KOPT-K1 (cell line): ENCODE data around the gene RUFY2.

Source experiments
- H3K27ac ChIP-seq: fragments of 200-600 bp; sonication (generic); 2 replicates; pipeline ENCODE4 v1.5.1; 2016; ENCODE audit warnings: antibody characterized with exemption, mild to moderate bottlenecking, low read depth, low read length; ENCODE audit not compliant: poor library complexity, severe bottlenecking
- H3K36me3 ChIP-seq: fragments of 200-600 bp; sonication (generic); 2 replicates; pipeline ENCODE4 v1.5.1; 2017; ENCODE audit warnings: antibody characterized with exemption, mild to moderate bottlenecking, low read length, moderate library complexity; ENCODE audit not compliant: insufficient read depth
- H3K9me3 ChIP-seq: fragments of 200-600 bp; sonication (generic); 2 replicates; pipeline ENCODE4 v1.5.1; 2017; ENCODE audit warnings: antibody characterized with exemption, low read length, mild to moderate bottlenecking; ENCODE audit not compliant: insufficient read depth, poor library complexity, severe bottlenecking

RUFY2 gene

DNA sequence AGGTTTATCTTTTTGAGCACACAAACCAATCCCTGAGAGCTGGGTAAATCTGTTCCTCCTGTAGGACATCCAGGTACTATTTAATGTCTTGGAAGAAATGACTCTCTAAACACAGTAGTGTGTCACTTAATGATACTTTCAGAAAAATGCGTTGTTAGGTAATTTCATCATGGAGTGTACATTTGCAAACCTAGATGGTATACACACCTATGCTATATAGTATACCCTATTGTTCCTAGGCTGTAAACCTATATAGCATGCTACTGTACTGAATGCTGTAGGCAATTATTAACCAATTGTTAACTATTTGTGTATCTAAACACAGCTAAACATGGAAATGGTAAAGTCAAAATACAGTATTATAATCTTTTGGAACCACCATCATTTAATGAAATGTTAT is 10.1 kb downstream of the RUFY2 start:
- H3K9me3 ChIP-seq: no peaks in the 10 kb centered on the region
- H3K27ac ChIP-seq: no peak overlapping the region
- peaks cover 59% of the 10 kb centered on the region for H3K36me3 ChIP-seq

DNA sequence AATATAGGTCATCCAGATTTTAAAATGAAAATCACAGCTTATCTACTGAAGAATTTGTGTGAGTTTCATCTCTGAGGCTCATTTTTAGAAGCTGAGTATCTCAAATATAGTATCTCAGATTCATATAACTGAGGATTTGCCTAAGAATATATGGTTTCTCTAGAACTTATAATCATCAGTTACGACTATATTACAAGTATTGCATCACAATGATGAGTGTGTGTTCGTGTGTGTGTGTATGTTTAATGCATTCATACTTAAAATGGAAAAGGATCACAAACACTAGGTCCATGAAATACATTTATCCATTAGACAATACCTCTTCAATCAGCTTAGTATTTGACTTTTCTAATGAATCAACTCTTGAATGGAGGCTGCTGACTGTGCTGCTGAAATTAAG is 21.3 kb downstream of the RUFY2 start:
- Histone ChIP-seq H3K9me3 (no peaks in the 10 kb centered on the region), H3K27ac (no peak overlapping the region), H3K36me3 (peaks cover 73% of the 10 kb centered on the region)

DNA sequence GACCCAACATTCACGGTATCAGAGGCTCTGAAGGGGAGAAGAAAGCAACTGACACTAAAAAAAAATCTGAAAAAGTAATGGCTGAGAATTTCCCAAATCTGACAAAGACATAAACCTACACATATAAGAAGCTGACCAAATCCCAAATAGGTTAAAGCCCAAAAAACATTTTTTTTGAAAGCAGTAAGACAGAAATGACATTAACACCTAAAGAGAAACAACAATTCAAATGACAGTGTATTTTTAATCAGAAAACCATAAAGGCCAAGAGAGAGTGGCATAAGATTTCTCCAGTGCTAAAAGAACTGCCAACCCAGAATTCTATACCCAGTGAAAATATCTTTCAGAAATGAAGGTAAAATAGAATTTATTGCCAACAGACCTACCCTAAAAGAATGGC is 35.5 kb downstream of the RUFY2 start:
- Histone ChIP-seq H3K27ac (no peak overlapping the region), H3K9me3 (peaks cover 25% of the 10 kb centered on the region), H3K36me3 (peaks cover 53% of the 10 kb centered on the region)

DNA sequence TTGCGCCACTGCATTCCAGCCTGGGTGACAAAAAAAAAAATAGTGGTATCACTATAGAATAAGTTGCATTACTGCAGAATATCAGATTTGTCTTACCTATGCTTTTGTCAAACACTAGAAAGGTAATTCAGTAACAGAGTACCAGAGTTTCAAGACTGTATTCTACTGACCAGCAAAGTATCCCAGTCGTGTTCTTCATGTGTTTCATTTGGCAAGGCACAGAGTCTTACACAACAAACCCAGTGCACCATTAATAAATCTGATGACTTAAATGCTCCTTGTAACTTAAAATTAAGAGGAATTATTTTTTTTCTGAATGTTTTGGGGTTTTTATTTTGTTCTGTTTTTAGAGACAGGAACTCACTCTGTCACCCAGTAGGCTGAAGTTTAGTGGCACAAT is 40.0 kb downstream of the RUFY2 start:
- peaks cover 11% of the 10 kb centered on the region for H3K9me3 ChIP-seq
- peaks cover 37% of the 10 kb centered on the region for H3K36me3 ChIP-seq
- H3K27ac ChIP-seq: no peak overlapping the region

DNA sequence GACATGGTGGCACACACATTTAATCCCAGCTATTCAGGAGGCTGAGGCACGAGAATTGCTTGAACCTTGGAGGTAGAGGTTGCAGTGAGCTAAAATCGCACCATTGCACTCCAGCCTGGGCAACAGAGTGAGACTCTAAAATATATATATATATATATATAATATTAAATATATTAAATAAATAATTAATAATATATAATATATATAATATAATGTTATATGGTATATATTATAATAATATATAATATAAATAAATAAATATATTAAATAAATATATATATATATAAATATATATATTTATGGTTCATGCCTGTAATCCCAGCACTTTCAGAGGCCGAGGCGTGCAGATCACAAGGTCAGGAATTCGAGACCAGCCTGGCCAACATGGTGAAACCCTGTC is 40.5 kb downstream of the RUFY2 start:
- H3K27ac ChIP-seq: no peak overlapping the region
- peaks cover 36% of the 10 kb centered on the region for H3K36me3 ChIP-seq
- H3K9me3 ChIP-seq: peaks cover 6% of the 10 kb centered on the region

DNA sequence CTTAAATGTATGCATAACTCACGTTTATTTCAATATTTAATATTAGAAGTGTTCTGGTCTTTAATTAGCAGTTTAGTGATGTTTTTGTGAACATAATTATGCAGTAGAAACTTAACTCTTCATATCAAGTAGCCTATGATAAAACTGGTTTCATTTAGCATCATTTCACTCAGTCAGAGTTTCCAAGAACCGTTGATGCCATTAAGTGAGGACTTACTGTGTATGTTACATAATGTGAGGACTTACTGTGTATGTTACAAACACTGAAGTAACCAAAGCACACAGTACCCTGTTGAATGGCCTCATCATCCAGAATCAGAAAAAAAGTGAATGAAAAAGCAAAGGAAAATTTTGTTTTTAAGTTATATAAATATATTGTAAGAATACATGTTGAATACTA is 41.5 kb downstream of the RUFY2 start:
- Histone ChIP-seq H3K27ac (no peak overlapping the region), H3K36me3 (peaks cover 38% of the 10 kb centered on the region), H3K9me3 (no peaks in the 10 kb centered on the region)

DNA sequence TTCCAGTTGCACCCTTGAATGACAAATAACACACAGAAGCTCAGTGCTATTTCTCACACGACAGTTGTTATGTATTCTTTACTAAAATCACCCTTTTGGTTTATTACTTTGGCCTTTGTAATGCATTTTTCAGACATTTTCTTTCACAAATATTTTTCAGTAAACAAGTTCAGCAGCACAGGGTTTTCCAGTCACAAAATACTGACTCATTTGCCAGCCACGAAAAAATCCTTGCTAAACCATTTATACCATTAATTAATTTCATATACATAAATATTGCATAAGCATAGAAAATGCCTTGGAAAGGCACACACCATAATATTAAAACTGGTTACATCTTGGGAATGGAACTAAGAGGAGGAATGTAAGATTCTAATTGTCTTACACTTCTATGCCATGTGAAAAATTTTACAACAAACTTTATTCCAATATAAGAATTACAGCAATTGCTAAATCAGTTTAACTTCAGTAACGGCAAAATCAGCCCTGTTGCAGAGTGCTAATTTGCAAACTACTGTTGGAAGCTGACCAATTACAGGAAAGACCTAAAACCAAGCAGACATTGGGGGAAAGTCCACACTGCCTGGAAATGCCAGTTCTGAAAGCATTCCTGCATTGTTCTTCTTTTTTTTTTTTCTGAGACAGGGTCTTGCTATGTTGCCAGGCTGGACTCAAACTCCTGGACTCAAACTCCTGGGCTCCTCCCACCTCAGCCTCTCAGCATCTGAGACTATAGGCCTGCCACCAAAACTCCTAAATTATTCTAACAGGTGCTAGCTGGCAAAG is 42.8 kb downstream of the RUFY2 start:
- peaks cover 32% of the 10 kb centered on the region for H3K36me3 ChIP-seq
- no peak overlapping the region for H3K27ac ChIP-seq
- no peaks in the 10 kb centered on the region for H3K9me3 ChIP-seq

DNA sequence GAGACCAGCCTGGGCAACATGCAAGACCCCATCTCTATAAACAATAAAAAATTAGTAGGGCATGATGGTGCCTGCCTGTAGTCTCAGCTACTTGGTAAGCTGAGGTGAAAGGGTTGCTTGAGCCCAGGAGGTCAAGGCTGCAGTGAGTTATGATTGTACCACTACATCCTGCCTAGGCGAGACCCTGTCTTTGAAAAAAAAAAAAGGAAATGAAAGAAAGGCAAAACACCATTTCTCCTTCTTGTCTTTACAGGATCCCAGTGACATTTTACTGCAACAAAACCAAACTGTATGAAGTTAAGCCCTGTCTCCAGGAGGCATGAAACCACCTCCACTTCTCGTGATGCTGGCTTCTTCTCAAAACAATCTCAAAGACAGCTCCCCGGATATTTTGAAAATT is 44.5 kb downstream of the RUFY2 start:
- Histone ChIP-seq H3K36me3 (peaks cover 37% of the 10 kb centered on the region), H3K27ac (no peak overlapping the region), H3K9me3 (no peaks in the 10 kb centered on the region)

DNA sequence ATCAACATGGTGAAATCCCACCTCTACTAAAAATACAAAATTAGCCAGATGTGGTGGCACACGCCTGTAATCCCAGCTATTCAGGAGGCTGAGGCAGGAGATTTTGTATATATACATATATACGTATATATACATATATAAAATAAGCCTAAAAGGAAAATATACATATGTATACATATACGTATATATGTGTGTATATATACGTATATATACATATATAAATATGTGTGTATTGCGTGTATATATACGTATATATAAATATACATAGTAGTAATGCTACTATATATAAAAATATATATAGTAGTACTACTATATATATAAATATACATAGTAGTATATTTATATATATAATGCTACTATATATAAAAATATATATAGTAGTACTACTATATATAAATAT is 47.9 kb downstream of the RUFY2 start:
- Histone ChIP-seq H3K36me3 (peaks cover 42% of the 10 kb centered on the region), H3K27ac (no peak overlapping the region), H3K9me3 (no peaks in the 10 kb centered on the region)

DNA sequence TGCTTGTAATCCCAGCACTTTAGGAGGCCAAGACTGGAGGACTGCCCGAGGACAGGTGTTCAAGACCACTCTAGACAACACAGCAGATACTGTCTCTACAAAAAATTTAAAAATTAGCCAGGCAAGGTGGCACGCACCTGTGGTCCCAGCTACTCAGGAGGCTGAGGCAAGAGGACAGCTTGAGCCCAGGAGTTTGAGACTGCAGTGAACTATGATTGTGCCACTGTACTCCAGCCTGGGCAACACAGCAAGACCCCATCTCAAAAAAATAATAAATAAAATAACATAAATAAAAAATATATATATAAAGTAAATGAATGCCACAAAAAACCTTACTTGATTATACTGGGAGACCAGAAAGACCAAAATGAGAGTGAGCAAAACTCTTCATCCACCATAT is 53.5 kb downstream of the RUFY2 start:
- Histone ChIP-seq H3K36me3 (peaks cover 35% of the 10 kb centered on the region), H3K9me3 (no peaks in the 10 kb centered on the region), H3K27ac (no peak overlapping the region)

DNA sequence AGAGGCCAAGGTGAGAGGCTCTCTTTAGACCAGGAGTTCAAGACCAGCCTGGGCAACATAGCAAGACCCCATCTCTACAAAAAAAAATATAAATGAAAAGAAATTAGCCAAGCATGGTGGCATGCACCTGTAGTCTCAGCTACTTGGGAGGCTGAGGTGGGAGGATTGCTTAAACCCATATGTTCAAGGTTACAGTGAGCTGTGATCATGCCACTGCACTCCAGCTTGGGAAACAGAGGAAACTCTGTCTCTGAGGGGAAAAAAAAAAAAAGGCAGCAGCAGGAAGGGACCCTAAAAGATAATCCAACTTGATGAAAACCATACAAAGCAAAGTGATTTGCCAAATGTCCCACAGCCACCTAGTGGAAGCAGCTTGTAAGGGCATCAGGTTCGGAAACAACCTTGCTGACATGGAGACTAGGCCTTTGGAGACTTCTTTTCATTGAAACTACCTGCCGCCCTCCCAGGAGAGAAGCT is 58.8 kb downstream of the RUFY2 start:
- peaks cover 68% of the 10 kb centered on the region for H3K36me3 ChIP-seq
- H3K27ac ChIP-seq: no peak overlapping the region
- H3K9me3 ChIP-seq: no peaks in the 10 kb centered on the region

DNA sequence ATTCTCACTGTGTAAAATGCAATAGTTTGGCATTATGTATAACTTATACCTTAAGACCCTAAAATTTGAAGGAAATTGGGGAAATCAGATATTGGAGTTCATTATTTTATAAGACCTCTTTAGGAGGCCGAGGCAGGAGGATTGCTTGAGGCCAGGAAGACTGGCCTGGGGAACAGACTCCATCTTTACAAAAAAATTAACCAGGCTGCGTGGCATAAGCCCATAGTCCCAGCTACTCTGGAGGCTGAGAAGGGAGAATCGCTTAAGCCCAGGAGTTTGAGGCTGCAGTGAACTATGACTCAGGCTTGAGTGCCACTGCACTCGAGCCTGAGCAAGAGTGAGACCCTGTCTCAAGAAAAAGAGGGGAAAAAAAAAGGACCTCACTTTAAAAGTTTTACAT is 60.3 kb downstream of the RUFY2 start:
- Histone ChIP-seq H3K9me3 (no peaks in the 10 kb centered on the region), H3K27ac (no peak overlapping the region), H3K36me3 (peaks cover 70% of the 10 kb centered on the region)

DNA sequence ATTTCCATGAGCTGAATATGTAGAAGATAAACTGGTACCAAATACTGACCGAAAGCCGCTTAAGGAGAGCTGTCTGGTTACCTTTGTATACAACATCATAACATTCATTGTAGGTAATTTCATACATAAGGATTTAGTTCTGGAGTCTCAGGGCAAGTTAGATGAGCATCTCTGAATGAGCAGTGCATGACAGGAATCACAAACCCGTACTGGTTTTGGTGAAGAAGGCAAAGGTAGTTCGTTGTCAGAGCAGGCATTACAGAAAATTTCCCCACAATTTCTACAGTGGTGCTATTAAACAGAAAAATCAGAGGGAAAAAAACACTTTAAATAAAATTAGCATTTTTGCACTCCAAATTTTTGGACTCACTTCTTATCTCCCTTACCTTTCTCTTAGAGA is 61.5 kb downstream of the RUFY2 start:
- Histone ChIP-seq H3K27ac (no peak overlapping the region), H3K9me3 (no peaks in the 10 kb centered on the region), H3K36me3 (peaks cover 82% of the 10 kb centered on the region)

DNA sequence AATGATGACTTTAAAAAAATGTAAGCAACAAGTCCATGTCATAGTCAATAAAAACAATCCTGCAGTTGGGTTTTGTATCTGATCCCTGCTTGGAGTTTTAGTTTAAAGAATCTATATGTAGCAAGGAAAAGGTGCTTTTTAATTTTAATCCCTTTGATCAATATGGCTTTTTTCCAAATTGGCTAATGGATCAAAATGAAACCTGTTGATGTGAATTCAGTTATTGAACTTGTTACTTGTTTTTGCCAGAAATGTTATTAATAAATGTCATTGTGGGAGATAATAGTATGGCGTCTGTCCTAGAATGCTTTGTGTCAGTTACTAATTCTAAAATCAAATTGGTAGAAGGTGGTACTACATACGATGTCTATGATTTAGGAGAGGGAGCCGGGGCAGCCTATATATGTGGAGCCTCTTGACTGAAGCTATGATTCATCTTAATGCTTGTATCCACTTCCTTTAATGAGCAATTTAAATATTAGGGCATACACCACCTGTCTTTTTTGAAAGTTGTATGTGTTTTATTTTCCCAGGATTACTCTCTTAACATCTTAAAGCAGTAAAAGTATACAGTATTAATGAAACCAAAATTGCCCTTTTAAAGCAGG is 64.1 kb downstream of the RUFY2 start:
- no peaks in the 10 kb centered on the region for H3K9me3 ChIP-seq
- H3K27ac ChIP-seq: no peak overlapping the region
- peaks cover 98% of the 10 kb centered on the region for H3K36me3 ChIP-seq

DNA sequence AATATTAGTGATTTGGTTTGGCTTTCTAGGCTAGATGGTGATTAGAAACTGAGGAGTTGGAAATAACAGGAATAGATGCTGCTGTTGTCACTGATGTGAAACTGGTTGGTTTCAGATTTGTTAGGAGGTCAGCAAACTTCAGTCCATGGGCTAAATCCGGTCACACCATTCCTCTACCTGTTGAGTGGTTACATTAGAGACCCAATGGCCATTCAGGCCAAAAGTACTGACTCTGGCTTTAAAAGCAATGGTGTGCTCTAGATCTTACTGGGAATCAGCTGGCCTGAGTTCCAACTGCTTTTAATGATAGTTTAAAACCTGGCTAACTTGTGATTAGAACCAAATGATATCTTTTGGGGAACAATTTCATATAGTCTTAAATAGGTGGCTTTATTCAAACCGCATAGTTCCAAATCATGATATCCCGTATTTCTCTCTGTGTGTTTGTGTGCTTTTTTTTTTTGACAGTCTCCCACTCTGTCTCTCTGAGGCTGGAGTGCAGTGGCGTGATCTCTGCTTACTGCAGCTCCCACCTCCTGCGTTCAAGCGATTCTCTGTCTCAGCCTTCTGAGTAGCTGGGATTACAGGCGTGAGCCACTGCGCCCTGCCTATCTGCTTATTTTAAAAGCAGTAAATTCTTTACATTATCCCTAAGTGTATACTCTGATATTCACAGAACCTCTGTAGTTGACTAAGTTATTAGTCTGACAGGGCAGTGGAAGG is 66.6 kb downstream of the RUFY2 start:
- H3K36me3 ChIP-seq: peaks cover 100% of the 10 kb centered on the region
- H3K9me3 ChIP-seq: no peaks in the 10 kb centered on the region

More for the DNA sequence above, 66.6 kb downstream of the RUFY2 start:
- no peak overlapping the region for H3K27ac ChIP-seq
